ENCODE data around the gene CD2AP. TPM values are rescaled to one million over a fixed set of nuclear protein-coding genes. Genes with fewer than 3 reads are reported as not detected.

The CD2AP gene
- total and polyA plus RNA-seq, 4 donors: 14.2 to 104 (median 21.7) TPM

DNA sequence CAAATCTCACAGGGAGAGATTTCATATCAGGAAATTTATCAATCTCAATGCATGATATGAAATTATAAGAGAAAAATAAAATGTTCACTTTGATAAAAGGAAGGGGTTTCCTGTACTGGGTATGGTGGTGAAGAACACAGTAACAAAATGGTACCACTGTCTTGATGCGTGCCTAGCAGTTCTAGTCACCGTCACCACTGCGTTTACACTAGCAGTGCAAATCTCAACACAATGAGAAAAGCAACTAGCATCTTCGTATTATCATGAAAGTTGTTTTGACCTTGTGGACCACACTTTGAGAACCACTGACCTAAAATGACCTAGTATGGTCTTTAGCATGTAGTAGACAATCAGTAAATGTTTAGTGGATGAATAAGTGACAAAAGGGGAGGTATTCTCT is 152.4 kb downstream of the CD2AP start:
- H3K4me1 ChIP-seq (ENCODE audit: control insufficient read depth in 5 of 5, insufficient read depth in 5 of 5, low read length in 5 of 5): peaks cover 0 to 5% (median 3%) of the 10 kb centered on the region in 5 donors
- ATAC-seq (ENCODE audit: insufficient read depth, low FRiP score) (no peak), DNase-seq (no peak)
- no peaks in the 10 kb centered on the region for H3K9me3 ChIP-seq (ENCODE audit: control insufficient read depth in 4 of 4, insufficient read depth in 3 of 4, low read length in 3 of 4)
- no peak overlapping the region for H3K9ac ChIP-seq (ENCODE audit: insufficient read depth in 1 of 2, low read length in 2 of 2)
- no peaks in the 10 kb centered on the region for H3K27me3 ChIP-seq (ENCODE audit: control insufficient read depth in 3 of 3, insufficient read depth in 3 of 3, low read length in 2 of 3)
- TF ChIP-seq, protein P1, sequence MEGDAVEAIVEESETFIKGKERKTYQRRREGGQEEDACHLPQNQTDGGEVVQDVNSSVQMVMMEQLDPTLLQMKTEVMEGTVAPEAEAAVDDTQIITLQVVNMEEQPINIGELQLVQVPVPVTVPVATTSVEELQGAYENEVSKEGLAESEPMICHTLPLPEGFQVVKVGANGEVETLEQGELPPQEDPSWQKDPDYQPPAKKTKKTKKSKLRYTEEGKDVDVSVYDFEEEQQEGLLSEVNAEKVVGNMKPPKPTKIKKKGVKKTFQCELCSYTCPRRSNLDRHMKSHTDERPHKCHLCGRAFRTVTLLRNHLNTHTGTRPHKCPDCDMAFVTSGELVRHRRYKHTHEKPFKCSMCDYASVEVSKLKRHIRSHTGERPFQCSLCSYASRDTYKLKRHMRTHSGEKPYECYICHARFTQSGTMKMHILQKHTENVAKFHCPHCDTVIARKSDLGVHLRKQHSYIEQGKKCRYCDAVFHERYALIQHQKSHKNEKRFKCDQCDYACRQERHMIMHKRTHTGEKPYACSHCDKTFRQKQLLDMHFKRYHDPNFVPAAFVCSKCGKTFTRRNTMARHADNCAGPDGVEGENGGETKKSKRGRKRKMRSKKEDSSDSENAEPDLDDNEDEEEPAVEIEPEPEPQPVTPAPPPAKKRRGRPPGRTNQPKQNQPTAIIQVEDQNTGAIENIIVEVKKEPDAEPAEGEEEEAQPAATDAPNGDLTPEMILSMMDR (IDR thresholded peaks at IDR 0.05; ENCODE audit: control extremely low read depth, extremely low read depth): no peak
- no peak overlapping the region for H3K27ac ChIP-seq (ENCODE audit: low read depth in 1 of 2, low read length in 1 of 2)
- WGBS, 2 donors: 91 to 95% methylated on average over 4 of the region's 4 CpGs
- H3K36me3 ChIP-seq (ENCODE audit: control insufficient read depth in 4 of 4, insufficient read depth in 4 of 4, low read length in 4 of 4): no peaks in the 10 kb centered on the region
- no peak overlapping the region for H3K4me3 ChIP-seq

DNA sequence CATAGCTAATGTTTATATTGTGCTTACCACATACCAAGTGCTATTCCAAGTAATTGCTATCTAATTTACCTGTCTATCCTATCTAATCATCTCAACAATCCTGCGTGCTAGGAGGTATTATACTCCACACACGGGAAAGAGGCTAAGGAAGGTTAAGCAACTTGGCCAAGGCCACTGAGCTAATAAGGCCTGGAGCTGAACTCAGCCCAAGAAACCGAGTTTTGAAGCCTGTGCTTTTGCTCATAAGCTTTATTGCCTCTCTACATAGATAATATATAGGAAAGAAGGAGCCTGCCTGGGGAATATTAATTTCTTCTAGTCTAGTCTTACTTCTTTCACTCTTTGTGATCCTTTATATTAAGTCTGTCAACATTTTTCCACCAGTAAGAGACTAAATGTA is 153.0 kb downstream of the CD2AP start:
- Histone ChIP-seq H3K9me3 (ENCODE audit: control insufficient read depth in 4 of 4, insufficient read depth in 3 of 4, low read length in 3 of 4) (no peaks in the 10 kb centered on the region), H3K9ac (ENCODE audit: insufficient read depth in 1 of 2, low read length in 2 of 2) (no peak overlapping the region), H3K27ac (ENCODE audit: low read depth in 1 of 2, low read length in 1 of 2) (no peak overlapping the region), H3K27me3 (ENCODE audit: control insufficient read depth in 3 of 3, insufficient read depth in 3 of 3, low read length in 2 of 3) (no peaks in the 10 kb centered on the region), H3K4me1 (ENCODE audit: control insufficient read depth in 5 of 5, insufficient read depth in 5 of 5, low read length in 5 of 5) (peaks cover 0 to 5% (median 3%) of the 10 kb centered on the region in 5 donors), H3K36me3 (ENCODE audit: control insufficient read depth in 4 of 4, insufficient read depth in 4 of 4, low read length in 4 of 4) (no peaks in the 10 kb centered on the region), H3K4me3 (no peak overlapping the region)
- no peak for DNase-seq
- ATAC-seq (ENCODE audit: insufficient read depth, low FRiP score): no peak
- TF ChIP-seq, protein P1 (IDR thresholded peaks at IDR 0.05; ENCODE audit: control extremely low read depth, extremely low read depth): no peak
- WGBS, 2 donors: 64 to 89% methylated on average over 3 of the region's 3 CpGs

DNA sequence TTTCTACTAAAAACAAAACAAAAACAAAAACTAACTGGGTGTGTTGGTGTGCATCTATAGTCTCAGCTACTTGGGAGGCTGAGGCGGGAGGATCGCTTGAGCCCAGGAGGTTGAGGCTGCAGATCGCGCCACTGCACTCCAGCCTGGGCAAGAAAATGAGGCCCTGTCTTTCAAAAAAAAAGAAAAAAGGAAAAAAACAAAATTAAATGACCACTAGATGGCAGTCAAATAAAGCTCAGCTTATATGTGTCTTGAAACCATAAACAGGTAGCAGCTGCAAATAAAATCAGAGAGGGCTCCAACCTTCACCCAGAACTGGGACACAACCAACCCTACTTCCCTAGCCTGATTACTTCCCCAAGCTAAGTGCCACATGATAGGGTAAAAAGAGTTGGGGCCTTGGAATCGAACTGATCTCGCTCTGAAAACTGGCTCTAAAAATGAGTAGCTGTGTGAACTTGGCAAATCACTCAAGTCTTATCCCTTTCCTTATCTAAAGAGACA is 153.7 kb downstream of the CD2AP start:
- Histone ChIP-seq H3K4me3 (no peak overlapping the region), H3K27me3 (ENCODE audit: control insufficient read depth in 3 of 3, insufficient read depth in 3 of 3, low read length in 2 of 3) (no peaks in the 10 kb centered on the region), H3K4me1 (ENCODE audit: control insufficient read depth in 5 of 5, insufficient read depth in 5 of 5, low read length in 5 of 5) (peaks cover 0 to 5% (median 3%) of the 10 kb centered on the region in 5 donors), H3K27ac (ENCODE audit: low read depth in 1 of 2, low read length in 1 of 2) (no peak overlapping the region), H3K9me3 (ENCODE audit: control insufficient read depth in 4 of 4, insufficient read depth in 3 of 4, low read length in 3 of 4) (no peaks in the 10 kb centered on the region), H3K9ac (ENCODE audit: insufficient read depth in 1 of 2, low read length in 2 of 2) (no peak overlapping the region), H3K36me3 (ENCODE audit: control insufficient read depth in 4 of 4, insufficient read depth in 4 of 4, low read length in 4 of 4) (no peaks in the 10 kb centered on the region)
- TF ChIP-seq, protein P1 (IDR thresholded peaks at IDR 0.05; ENCODE audit: control extremely low read depth, extremely low read depth): no peak
- DNase-seq (peak in 2 of 3 donors; percentile 74), ATAC-seq (ENCODE audit: insufficient read depth, low FRiP score) (peak; percentile 65)
- 52 to 56% methylated on average over 6 of the region's 6 CpGs for WGBS, 2 donors

DNA sequence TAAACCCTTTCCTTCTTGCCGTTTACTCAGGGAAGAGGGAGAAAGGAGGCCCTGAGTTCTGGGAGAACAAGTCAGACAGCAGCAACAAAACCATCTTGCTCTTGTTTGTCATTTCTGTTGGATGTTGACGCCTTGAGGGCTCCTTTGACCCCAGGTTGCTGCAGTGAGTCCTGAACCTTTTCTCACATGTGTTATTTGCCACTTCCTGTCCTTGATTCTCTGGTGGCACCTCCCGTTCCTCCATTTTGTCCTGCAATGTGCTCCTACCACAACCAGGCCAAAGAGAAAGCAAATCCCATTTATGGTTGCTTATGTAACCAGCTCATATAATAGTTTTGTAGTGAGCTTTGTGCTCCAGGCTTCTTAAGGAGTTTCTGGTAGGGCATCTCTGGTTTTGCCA is 154.2 kb downstream of the CD2AP start:
- no peak overlapping the region for H3K9ac ChIP-seq (ENCODE audit: insufficient read depth in 1 of 2, low read length in 2 of 2)
- H3K4me1 ChIP-seq (ENCODE audit: control insufficient read depth in 5 of 5, insufficient read depth in 5 of 5, low read length in 5 of 5): peaks cover 0 to 5% (median 3%) of the 10 kb centered on the region in 5 donors
- H3K27ac ChIP-seq (ENCODE audit: low read depth in 1 of 2, low read length in 1 of 2): no peak overlapping the region
- DNase-seq: no peak
- TF ChIP-seq, protein P1 (IDR thresholded peaks at IDR 0.05; ENCODE audit: control extremely low read depth, extremely low read depth): no peak
- ATAC-seq (ENCODE audit: insufficient read depth, low FRiP score): no peak
- no peaks in the 10 kb centered on the region for H3K36me3 ChIP-seq (ENCODE audit: control insufficient read depth in 4 of 4, insufficient read depth in 4 of 4, low read length in 4 of 4)
- H3K9me3 ChIP-seq (ENCODE audit: control insufficient read depth in 4 of 4, insufficient read depth in 3 of 4, low read length in 3 of 4): no peaks in the 10 kb centered on the region
- no peak overlapping the region for H3K4me3 ChIP-seq
- 45 to 57% methylated on average over 3 of the region's 3 CpGs for WGBS, 2 donors
- no peaks in the 10 kb centered on the region for H3K27me3 ChIP-seq (ENCODE audit: control insufficient read depth in 3 of 3, insufficient read depth in 3 of 3, low read length in 2 of 3)

Data from lung (tissue), 12 donors.